Stomach (tissue), 4 donors: ENCODE measurements around the gene POTEM.
"Not testable (repeated sequence)": the region's sequence is repeated elsewhere in the genome, so short reads cannot be mapped to it uniquely, and the experiment has no call there.

Experiments used
- CTCF ChIP-seq, 7 experiments: fragments of 450-650 bp in 4 of 7; fragments of 200-600 bp in 3 of 7; sonication (generic) in 3 of 7; IDR thresholded peaks; one replicate each; pipeline ENCODE4 v1.5.1; 2016 to 2019; ENCODE audit warnings: antibody characterized with exemption in 7 of 7, control low read depth in 2 of 7, mild to moderate bottlenecking in 1 of 7
- EP300 ChIP-seq: sonication (generic); formaldehyde crosslinking; IDR thresholded peaks from one replicate; pipeline ENCODE4 v1.6.1; 2017; ENCODE audit warnings: antibody characterized with exemption
- POLR2AphosphoS5 ChIP-seq, 3 donors: sonication (generic); formaldehyde crosslinking; IDR thresholded peaks; one replicate each; pipeline ENCODE4 v1.6.1; 2016; ENCODE audit warnings: antibody characterized with exemption in 3 of 3

- TF ChIP-seq CTCF (IDR thresholded peaks at IDR 0.05); EP300; POLR2AphosphoS5 (IDR thresholded peaks at IDR 0.05): not testable (repeated sequence)
These were observed 28.5 kb upstream of the POTEM start for GRCh38 chr14:18938733-18939132.
